Germinal center (tissue), 1 donor: Measurements from ENCODE around the gene FAM83F.

ENCODE experiments used
- DNase-seq: peaks from one replicate; pipeline ENCODE4 v3.0.0; 2012; ENCODE audit warnings: mixed read lengths, low spot score

FAM83F gene

GRCh38 chr22:40036126-40036525 is 41.4 kb downstream of the FAM83F start:
- DNase-seq: no peak

GRCh38 chr22:40036591-40037225 is 42.0 kb downstream of the FAM83F start:
- DNase-seq: peak; percentile 58

GRCh38 chr22:40037320-40037719 is 42.6 kb downstream of the FAM83F start:
- no peak for DNase-seq

- DNase-seq: no peak
Measured at GRCh38 chr22:40039482-40040115, 44.8 kb downstream of the FAM83F start.

GRCh38 chr22:40040927-40041326 is 46.2 kb downstream of the FAM83F start:
- DNase-seq: no peak

- DNase-seq: no peak
Measured at GRCh38 chr22:40041366-40042137, 46.8 kb downstream of the FAM83F start.

GRCh38 chr22:40042312-40042711 is 47.6 kb downstream of the FAM83F start:
- no peak for DNase-seq

GRCh38 chr22:40043081-40043480 is 48.3 kb downstream of the FAM83F start:
- DNase-seq: no peak

GRCh38 chr22:40043793-40044101 is 49.0 kb downstream of the FAM83F start:
- no peak for DNase-seq

- DNase-seq: peak; percentile 99
Measured at GRCh38 chr22:40044102-40044869, 49.5 kb downstream of the FAM83F start.

- peak; percentile 81 for DNase-seq
Measured at GRCh38 chr22:40044870-40045834, 50.4 kb downstream of the FAM83F start.

GRCh38 chr22:40046126-40046525 is 51.4 kb downstream of the FAM83F start:
- DNase-seq: no peak

- peak; percentile 80 for DNase-seq
Measured at GRCh38 chr22:40050258-40050657, 55.5 kb downstream of the FAM83F start.

- DNase-seq: no peak
Measured at GRCh38 chr22:40051322-40051721, 56.6 kb downstream of the FAM83F start.

- DNase-seq: no peak
Measured at GRCh38 chr22:40053460-40053859, 58.7 kb downstream of the FAM83F start.

- no peak for DNase-seq
Measured at GRCh38 chr22:40054486-40054885, 59.7 kb downstream of the FAM83F start.

GRCh38 chr22:40055143-40055883 is 60.6 kb downstream of the FAM83F start:
- DNase-seq: peak; percentile 47

GRCh38 chr22:40056154-40056553 is 61.4 kb downstream of the FAM83F start:
- DNase-seq: no peak

GRCh38 chr22:40056559-40056958 is 61.8 kb downstream of the FAM83F start:
- DNase-seq: no peak

- DNase-seq: no peak
Measured at GRCh38 chr22:40057652-40058051, 62.9 kb downstream of the FAM83F start.

- DNase-seq: no peak
Measured at GRCh38 chr22:40058265-40058664, 63.5 kb downstream of the FAM83F start.
